ENCODE data around the gene EFNA5. TPM values are rescaled to one million over a fixed set of nuclear protein-coding genes. Genes with fewer than 3 reads are reported as not detected.
A peak's percentile ranks its signal among the peaks of the same experiment; 100 is the strongest.

Gene EFNA5
- total RNA-seq, 1 donor from 2014 or later, result 10.2 TPM

- Histone ChIP-seq H3K36me3 (no peaks in the 10 kb centered on the region), H3K4me1 (peaks cover 8% of the 10 kb centered on the region), H3K27me3 (ENCODE audit: low read depth) (no peaks in the 10 kb centered on the region), H3K9me3 (no peaks in the 10 kb centered on the region), H3K27ac (no peak overlapping the region), H3K4me3 (no peak overlapping the region)
- DNase-seq, result no peak
- TF ChIP-seq CTCF (IDR thresholded peaks at IDR 0.05), result no peak
- intact Hi-C loops (cut with DNase I), result no loop called here
- peak; percentile 37 to 59 for ATAC-seq
Measured at GRCh38 chr5:107652839-107653607, 17.7 kb downstream of the EFNA5 start.

GRCh38 chr5:107652408-107652807, 18.3 kb downstream of the EFNA5 start:
- H3K9me3 ChIP-seq, result no peaks in the 10 kb centered on the region
- no peaks in the 10 kb centered on the region for H3K36me3 ChIP-seq
- no peak for TF ChIP-seq CTCF (IDR thresholded peaks at IDR 0.05)
- H3K4me1 ChIP-seq, result peaks cover 8% of the 10 kb centered on the region
- DNase-seq, result no peak
- H3K27me3 ChIP-seq (ENCODE audit: low read depth), result no peaks in the 10 kb centered on the region
- no peak overlapping the region for H3K27ac ChIP-seq
- intact Hi-C loops (cut with DNase I), result no loop called here
- no peak for ATAC-seq
- H3K4me3 ChIP-seq, result no peak overlapping the region

GRCh38 chr5:107651325-107651724, 19.4 kb downstream of the EFNA5 start:
- Histone ChIP-seq H3K9me3 (no peaks in the 10 kb centered on the region), H3K27ac (no peak overlapping the region), H3K4me3 (no peak overlapping the region), H3K4me1 (peaks cover 8% of the 10 kb centered on the region), H3K36me3 (no peaks in the 10 kb centered on the region), H3K27me3 (ENCODE audit: low read depth) (no peaks in the 10 kb centered on the region)
- no peak for TF ChIP-seq CTCF (IDR thresholded peaks at IDR 0.05)
- DNase-seq (no peak), ATAC-seq (no peak)
- intact Hi-C loops (cut with DNase I), result no loop called here

- H3K4me3 ChIP-seq, result no peak overlapping the region
- intact Hi-C loops (cut with DNase I), result no loop called here
- no peaks in the 10 kb centered on the region for H3K36me3 ChIP-seq
- no peaks in the 10 kb centered on the region for H3K4me1 ChIP-seq
- no peaks in the 10 kb centered on the region for H3K9me3 ChIP-seq
- no peak for TF ChIP-seq CTCF (IDR thresholded peaks at IDR 0.05)
- ATAC-seq (no peak), DNase-seq (no peak)
- no peaks in the 10 kb centered on the region for H3K27me3 ChIP-seq (ENCODE audit: low read depth)
- no peak overlapping the region for H3K27ac ChIP-seq
Measured at GRCh38 chr5:107646418-107646817, 24.3 kb downstream of the EFNA5 start.

- H3K4me1 ChIP-seq, result no peaks in the 10 kb centered on the region
- no peak for TF ChIP-seq CTCF (IDR thresholded peaks at IDR 0.05)
- no peaks in the 10 kb centered on the region for H3K36me3 ChIP-seq
- H3K27ac ChIP-seq, result no peak overlapping the region
- H3K9me3 ChIP-seq, result no peaks in the 10 kb centered on the region
- no peak overlapping the region for H3K4me3 ChIP-seq
- DNase-seq, result no peak
- intact Hi-C loops (cut with DNase I), result no loop called here
- no peak for ATAC-seq
- no peaks in the 10 kb centered on the region for H3K27me3 ChIP-seq (ENCODE audit: low read depth)
Measured at GRCh38 chr5:107640568-107640967, 30.2 kb downstream of the EFNA5 start.

All from lower lobe of right lung (tissue), 2 donors.